GM20000 (cell line): Measurements from ENCODE around the gene HOXB4.

ENCODE experiments used
- DNase-seq: peaks from one replicate; pipeline ENCODE4 v3.0.0; 2012; ENCODE audit warnings: low spot score
- TF ChIP-seq, protein P1 (sequence below): IDR thresholded peaks from 2 replicates; pipeline ENCODE4 v1.5.1; 2012; ENCODE audit warnings: mild to moderate bottlenecking, control low read depth; ENCODE audit errors: extremely low read depth, missing control alignments

Gene HOXB4

DNA sequence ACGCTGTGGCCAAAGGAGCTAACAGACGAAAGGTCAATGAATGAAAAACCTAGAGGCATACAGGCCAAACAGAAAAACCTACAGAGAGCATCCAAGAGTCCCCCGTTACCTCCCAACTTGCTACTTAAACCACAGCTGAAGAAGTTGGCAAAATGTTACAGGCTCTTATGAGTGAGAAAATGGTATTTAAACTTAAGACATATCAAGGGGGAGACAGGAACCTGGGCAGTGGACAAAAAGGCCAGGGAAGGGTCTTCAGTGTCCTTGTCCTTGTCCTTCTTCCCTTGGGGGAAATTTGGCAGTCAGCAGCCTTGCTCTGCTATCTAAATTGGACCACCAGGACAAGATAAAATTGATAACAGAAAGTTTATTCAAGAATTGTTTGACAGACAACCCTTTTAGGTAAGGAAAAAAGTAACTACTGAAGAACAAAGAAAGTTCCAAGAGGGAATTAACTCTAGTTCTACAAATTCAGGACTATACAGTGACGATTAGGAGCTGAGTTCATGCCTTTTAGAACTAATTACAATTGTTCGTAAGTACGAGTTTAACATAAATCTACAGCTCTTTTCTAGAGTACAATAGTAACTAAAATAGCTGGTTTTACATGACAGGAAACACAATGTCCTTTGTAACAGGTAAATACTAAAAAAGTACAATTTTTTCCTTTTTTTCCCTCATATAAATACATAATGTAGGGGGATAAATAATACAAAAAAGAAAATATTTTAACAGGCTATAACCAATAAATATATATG, 29.4 kb downstream of the HOXB4 start:
- DNase-seq, result no peak
- TF ChIP-seq, protein P1, sequence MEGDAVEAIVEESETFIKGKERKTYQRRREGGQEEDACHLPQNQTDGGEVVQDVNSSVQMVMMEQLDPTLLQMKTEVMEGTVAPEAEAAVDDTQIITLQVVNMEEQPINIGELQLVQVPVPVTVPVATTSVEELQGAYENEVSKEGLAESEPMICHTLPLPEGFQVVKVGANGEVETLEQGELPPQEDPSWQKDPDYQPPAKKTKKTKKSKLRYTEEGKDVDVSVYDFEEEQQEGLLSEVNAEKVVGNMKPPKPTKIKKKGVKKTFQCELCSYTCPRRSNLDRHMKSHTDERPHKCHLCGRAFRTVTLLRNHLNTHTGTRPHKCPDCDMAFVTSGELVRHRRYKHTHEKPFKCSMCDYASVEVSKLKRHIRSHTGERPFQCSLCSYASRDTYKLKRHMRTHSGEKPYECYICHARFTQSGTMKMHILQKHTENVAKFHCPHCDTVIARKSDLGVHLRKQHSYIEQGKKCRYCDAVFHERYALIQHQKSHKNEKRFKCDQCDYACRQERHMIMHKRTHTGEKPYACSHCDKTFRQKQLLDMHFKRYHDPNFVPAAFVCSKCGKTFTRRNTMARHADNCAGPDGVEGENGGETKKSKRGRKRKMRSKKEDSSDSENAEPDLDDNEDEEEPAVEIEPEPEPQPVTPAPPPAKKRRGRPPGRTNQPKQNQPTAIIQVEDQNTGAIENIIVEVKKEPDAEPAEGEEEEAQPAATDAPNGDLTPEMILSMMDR, result no peak

DNA sequence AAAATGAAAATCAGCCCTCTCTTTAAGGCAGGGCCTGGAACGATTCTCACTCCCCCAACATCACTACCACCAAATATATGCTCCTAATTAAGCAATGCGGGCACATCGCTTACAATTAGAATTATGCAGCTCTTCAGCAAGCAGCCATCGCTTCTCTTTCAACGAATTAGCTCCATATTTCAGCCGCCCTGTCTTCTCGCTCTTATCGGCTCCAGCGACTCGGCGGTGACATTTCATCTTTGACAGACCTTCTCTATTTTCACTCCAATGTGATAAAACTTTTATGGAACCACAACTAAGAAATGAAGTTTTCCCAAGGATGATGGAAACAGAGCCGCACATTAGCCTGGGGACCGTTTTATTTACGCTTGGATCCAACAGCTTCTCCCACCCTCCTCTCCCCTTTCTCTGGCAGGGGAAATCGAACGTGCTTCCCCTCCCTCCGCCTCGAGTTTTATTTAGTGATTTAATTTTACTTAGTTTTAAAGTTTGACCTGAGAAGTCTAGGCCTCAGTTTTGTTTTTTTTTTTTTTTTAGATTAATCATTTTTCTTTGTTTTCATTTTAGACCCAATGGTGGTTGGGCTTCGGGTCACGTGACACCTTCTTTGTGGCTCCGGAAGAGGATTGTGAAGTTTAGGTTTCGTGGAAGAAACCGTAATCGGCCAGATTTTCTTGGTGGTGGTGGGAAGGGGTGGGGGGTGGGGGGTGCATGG, 30.2 kb downstream of the HOXB4 start:
- no peak for DNase-seq
- TF ChIP-seq, protein P1, result no peak

DNA sequence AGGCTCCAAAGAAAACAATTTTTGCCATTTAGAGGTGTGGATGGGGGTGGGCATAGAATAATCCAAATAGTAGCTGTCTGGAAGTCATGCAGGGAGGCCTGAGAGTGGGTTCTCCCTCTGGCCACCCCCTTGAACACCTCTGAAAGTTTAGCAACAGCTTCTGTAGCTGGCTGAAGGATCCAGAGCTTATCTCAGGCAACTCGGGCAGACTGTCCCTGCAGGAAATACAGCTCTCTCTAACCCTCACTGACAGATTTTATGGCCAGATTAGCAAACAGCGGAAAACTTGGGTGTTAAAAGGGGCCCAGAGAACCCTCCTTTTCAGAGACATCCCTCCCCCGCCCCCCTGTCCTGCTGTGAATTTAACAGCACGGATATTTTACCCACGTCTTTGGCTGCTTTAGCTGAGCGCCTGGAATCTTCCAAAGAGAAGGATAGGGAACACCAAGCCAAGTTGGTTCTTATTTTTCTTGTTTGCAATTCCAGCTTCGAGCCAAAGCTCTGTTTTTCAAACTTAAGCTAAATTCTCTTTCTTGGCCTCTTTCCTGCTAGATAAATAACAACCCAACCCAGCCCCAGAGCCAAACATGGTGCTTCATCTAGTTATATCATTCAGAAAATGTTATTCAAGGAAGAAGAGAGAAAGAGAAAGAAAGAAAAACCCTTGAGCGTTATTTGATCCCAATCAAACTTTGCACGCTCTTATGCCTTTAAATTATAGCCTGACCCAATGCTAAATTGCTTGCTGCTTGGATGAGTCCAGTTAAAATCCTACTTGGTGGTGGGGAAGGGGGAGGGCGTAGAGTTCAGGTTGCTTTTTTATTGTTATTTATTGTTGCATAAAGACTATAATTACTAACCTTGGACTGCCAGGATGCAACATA, 31.0 kb downstream of the HOXB4 start:
- TF ChIP-seq, protein P1, result no peak
- no peak for DNase-seq

DNA sequence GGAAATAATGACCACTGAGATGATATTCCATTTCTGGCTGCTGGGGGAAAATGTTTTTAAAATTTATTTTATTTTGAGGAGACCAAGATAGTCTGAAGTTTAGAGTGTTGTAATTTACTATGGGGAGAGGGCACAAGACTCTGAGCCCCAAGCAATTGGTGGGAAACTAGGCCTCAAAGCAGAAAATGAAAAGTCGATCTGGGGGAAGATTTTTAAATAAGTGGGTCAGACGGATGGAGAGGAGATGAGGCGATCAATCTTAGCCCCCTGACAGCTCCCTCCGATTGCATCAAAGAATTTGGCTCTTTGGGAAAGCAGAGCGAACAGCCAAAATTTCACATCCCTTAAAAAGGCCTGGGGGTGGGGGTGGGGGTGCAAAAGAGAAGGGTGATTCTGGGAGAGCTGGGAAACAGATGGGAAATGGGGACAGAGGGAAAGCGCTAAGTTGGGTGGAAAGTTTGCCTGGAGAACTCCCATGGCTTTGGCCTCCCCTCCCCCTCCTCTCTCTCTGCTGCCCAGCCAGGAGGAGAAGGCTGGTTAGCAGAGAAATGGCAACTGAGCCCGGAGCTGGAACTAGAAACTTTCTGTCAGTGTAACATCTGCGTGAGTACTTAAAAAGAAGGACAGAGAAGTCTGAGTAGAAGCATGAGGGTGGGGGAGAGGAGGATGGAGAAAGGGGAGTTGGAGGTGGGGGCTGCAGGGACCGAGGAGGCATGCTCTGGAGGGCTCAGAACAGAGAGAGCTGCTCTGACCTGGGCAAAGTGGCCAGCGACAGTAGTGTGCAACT, 31.8 kb downstream of the HOXB4 start:
- TF ChIP-seq, protein P1, result no peak
- no peak for DNase-seq

DNA sequence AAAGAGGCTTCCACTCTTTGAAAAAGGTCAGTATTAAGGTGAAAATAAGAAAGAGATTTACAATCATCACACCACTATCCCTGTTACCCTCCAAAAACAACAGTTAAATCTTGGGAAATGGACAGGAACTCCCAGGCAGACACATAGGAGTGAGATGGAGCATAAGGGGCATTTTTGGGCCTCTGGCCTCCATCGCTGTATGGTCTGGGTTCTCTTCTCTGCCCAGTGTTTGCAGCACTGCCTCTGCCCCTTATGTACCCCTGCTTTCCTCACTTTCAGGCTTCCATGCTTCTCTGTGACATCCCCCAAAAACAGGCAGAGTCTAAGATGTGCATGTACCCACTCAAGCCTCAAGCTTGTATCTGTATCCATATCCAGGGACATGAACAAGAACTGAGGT, 32.6 kb downstream of the HOXB4 start:
- TF ChIP-seq, protein P1, result no peak
- DNase-seq, result no peak

DNA sequence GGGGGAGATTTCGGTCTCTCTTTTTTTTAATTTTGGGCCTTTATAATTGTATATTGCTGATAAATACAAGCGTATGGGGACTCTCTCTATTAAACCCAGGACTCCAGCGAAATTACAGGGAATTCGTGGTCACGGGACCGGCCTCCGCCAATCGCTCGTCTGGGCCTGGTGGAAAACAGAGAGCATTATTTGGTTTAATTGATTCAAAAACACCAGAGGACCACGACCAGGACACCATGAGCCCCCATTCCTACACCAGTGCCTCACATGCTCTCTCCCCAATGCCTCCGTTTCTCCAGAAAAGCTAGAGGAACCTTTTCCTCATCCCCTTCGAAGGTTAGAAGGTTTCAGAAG, 33.2 kb downstream of the HOXB4 start, which contains the start of gene HOXB2:
Gene HOXB2 (minus strand): TSS at position 88 of the 354 bp plus-strand sequence. CDS start 198 bp downstream, outside the sequence.
- DNase-seq, result no peak

More for the DNA sequence above, 33.2 kb downstream of the HOXB4 start, which contains the start of gene HOXB2:
- TF ChIP-seq, protein P1, result no peak
